Thyroid gland (tissue), 4 donors: ENCODE measurements around the gene KPTN.

Source experiments
- CTCF ChIP-seq, 6 experiments: fragments of 200-600 bp in 3 of 6; fragments of 450-650 bp in 3 of 6; sonication (generic) in 3 of 6; IDR thresholded peaks; one replicate each; pipeline ENCODE4 v1.5.1; 2016 to 2019; ENCODE audit warnings: antibody characterized with exemption in 6 of 6, mild to moderate bottlenecking in 2 of 6, inconsistent platforms in 1 of 6, moderate library complexity in 1 of 6
- POLR2A ChIP-seq, 2 donors: fragments of 450-650 bp; IDR thresholded peaks; one replicate each; pipeline ENCODE4 v1.6.1; 2017; ENCODE audit warnings: antibody characterized with exemption in 2 of 2, mild to moderate bottlenecking in 2 of 2, moderate library complexity in 1 of 2

GRCh38 chr19:47487551-47488515 lies 3.8 kb upstream of the KPTN start:
- TF ChIP-seq POLR2A (IDR thresholded peaks at IDR 0.05), result no peak
- TF ChIP-seq CTCF (IDR thresholded peaks at IDR 0.05), result no peak
